ENCODE results near the gene CENATAC.
"Not testable (repeated sequence)": the region's sequence is repeated elsewhere in the genome, so short reads cannot be mapped to it uniquely, and the experiment has no call there.

CENATAC gene

GRCh38 chr11:119030329-119031047 lies 32.5 kb downstream of the CENATAC start, which contains the start of gene SLC37A4:
TSS of gene SLC37A4 (minus strand) at chr11:119030877.
- Mint-ChIP-seq H3K4me3 (peak within 1 kb of the TSS; percentile 84 to 87 (median 86)), H3K27ac (peak within 1 kb of the TSS; percentile 87 to 98 (median 92)), H3K4me1 (peaks cover 24% of the 10 kb centered on the region), H3K27me3 (ENCODE audit: low read depth) (no peaks in the 10 kb centered on the region), H3K36me3 (ENCODE audit: low read depth) (peaks cover 17% of the 10 kb centered on the region), H3K9me3 (no peaks in the 10 kb centered on the region)
- TF ChIP-seq CTCF (IDR thresholded peaks at IDR 0.05; ENCODE audit: unreplicated experiment in 3 of 3): no peak

GRCh38 chr11:119031912-119032280 lies 34.0 kb downstream of the CENATAC start:
- Mint-ChIP-seq H3K27me3 (ENCODE audit: low read depth) (no peaks in the 10 kb centered on the region), H3K9me3 (no peaks in the 10 kb centered on the region), H3K4me1 (peaks cover 24% of the 10 kb centered on the region), H3K27ac (no peak overlapping the region), H3K4me3 (peak overlapping the region; percentile 25 to 67 (median 38)), H3K36me3 (ENCODE audit: low read depth) (peaks cover 14% of the 10 kb centered on the region)
- no peak for TF ChIP-seq CTCF (IDR thresholded peaks at IDR 0.05; ENCODE audit: unreplicated experiment in 3 of 3)

- H3K36me3 Mint-ChIP-seq (ENCODE audit: low read depth); H3K27me3 Mint-ChIP-seq (ENCODE audit: low read depth); H3K27ac Mint-ChIP-seq; H3K4me3 Mint-ChIP-seq; H3K9me3 Mint-ChIP-seq: not testable (repeated sequence)
- H3K4me1 Mint-ChIP-seq: peaks cover 15% of the 10 kb centered on the region
Measured at GRCh38 chr11:119033421-119033820, 35.5 kb downstream of the CENATAC start.

GRCh38 chr11:119034813-119035212 lies 36.9 kb downstream of the CENATAC start:
- Mint-ChIP-seq H3K4me1 (peaks cover 2% of the 10 kb centered on the region), H3K4me3 (no peak overlapping the region), H3K9me3 (no peaks in the 10 kb centered on the region), H3K36me3 (ENCODE audit: low read depth) (no peaks in the 10 kb centered on the region), H3K27me3 (ENCODE audit: low read depth) (no peaks in the 10 kb centered on the region), H3K27ac (no peak overlapping the region)
- TF ChIP-seq CTCF (IDR thresholded peaks at IDR 0.05; ENCODE audit: unreplicated experiment in 3 of 3): no peak

- H3K27ac Mint-ChIP-seq: no peak overlapping the region
- TF ChIP-seq CTCF (IDR thresholded peaks at IDR 0.05; ENCODE audit: unreplicated experiment in 3 of 3): no peak
- no peaks in the 10 kb centered on the region for H3K9me3 Mint-ChIP-seq
- no peaks in the 10 kb centered on the region for H3K27me3 Mint-ChIP-seq (ENCODE audit: low read depth)
- H3K36me3 Mint-ChIP-seq (ENCODE audit: low read depth): no peaks in the 10 kb centered on the region
- no peaks in the 10 kb centered on the region for H3K4me1 Mint-ChIP-seq
- no peak overlapping the region for H3K4me3 Mint-ChIP-seq
Measured at GRCh38 chr11:119038884-119039283, 40.9 kb downstream of the CENATAC start.

- not testable (repeated sequence) for H3K4me3 Mint-ChIP-seq; H3K4me1 Mint-ChIP-seq; H3K36me3 Mint-ChIP-seq (ENCODE audit: low read depth); H3K27ac Mint-ChIP-seq; H3K9me3 Mint-ChIP-seq; H3K27me3 Mint-ChIP-seq (ENCODE audit: low read depth)
Measured at GRCh38 chr11:119039471-119039870, 41.5 kb downstream of the CENATAC start.

GRCh38 chr11:119041821-119042514 lies 44.0 kb downstream of the CENATAC start:
- H3K4me3 Mint-ChIP-seq: no peak overlapping the region
- H3K9me3 Mint-ChIP-seq: no peaks in the 10 kb centered on the region
- H3K4me1 Mint-ChIP-seq: no peaks in the 10 kb centered on the region
- no peaks in the 10 kb centered on the region for H3K27me3 Mint-ChIP-seq (ENCODE audit: low read depth)
- no peak overlapping the region for H3K27ac Mint-ChIP-seq
- no peak for TF ChIP-seq CTCF (IDR thresholded peaks at IDR 0.05; ENCODE audit: unreplicated experiment in 3 of 3)
- peaks cover 12% of the 10 kb centered on the region for H3K36me3 Mint-ChIP-seq (ENCODE audit: low read depth)

All from nephron (organoid).